ENCODE results near the gene CHAC2.

DNA sequence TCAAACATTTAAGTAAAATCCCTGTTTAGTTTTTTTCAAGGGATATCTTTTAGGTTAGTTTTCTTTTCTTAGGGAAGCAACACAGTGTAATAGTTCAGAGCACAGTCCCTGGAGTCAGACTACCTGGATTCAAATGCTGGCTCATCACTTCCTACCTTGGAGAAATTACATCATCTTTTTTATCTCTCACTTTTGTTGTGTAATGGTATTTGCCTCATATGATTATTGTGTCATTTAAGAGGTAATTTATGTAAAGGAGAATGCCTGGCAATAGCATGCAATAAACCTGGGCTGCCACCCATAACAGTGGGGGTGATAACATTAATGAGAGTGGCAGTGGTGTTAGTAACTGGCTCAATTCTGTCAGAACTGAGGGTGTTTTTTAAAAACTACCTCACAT is 45.5 kb downstream of the CHAC2 start:
- TF ChIP-seq, protein P1, sequence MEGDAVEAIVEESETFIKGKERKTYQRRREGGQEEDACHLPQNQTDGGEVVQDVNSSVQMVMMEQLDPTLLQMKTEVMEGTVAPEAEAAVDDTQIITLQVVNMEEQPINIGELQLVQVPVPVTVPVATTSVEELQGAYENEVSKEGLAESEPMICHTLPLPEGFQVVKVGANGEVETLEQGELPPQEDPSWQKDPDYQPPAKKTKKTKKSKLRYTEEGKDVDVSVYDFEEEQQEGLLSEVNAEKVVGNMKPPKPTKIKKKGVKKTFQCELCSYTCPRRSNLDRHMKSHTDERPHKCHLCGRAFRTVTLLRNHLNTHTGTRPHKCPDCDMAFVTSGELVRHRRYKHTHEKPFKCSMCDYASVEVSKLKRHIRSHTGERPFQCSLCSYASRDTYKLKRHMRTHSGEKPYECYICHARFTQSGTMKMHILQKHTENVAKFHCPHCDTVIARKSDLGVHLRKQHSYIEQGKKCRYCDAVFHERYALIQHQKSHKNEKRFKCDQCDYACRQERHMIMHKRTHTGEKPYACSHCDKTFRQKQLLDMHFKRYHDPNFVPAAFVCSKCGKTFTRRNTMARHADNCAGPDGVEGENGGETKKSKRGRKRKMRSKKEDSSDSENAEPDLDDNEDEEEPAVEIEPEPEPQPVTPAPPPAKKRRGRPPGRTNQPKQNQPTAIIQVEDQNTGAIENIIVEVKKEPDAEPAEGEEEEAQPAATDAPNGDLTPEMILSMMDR (IDR thresholded peaks at IDR 0.05), result no peak
- TF ChIP-seq POLR2A (IDR thresholded peaks at IDR 0.05), result no peak
